ACC112 (cell line): Measurements from ENCODE around the gene FAM177B.

Source experiments
- H2AFZ ChIP-seq: fragments of 200-600 bp; sonication (generic); one replicate; pipeline ENCODE4 v1.6.0; 2017; ENCODE audit warnings: antibody characterized with exemption, low read length; ENCODE audit not compliant: unreplicated experiment
- H3K27ac ChIP-seq: fragments of 200-600 bp; sonication (generic); 2 replicates; pipeline ENCODE4 v1.5.1; 2014; ENCODE audit warnings: low read depth, mild to moderate bottlenecking, antibody characterized with exemption, low read length, moderate library complexity
- H3K27me3 ChIP-seq: fragments of 200-600 bp; sonication (generic); 2 replicates; pipeline ENCODE4 v1.6.1; 2014; ENCODE audit warnings: mild to moderate bottlenecking, antibody characterized with exemption, low read length, moderate library complexity, mixed read lengths; ENCODE audit not compliant: insufficient read depth
- H3K36me3 ChIP-seq: fragments of 200-600 bp; sonication (generic); 2 replicates; pipeline ENCODE4 v1.6.1; 2016; ENCODE audit warnings: mild to moderate bottlenecking, antibody characterized with exemption, low read length, moderate library complexity, mixed read lengths; ENCODE audit not compliant: insufficient read depth
- H3K4me1 ChIP-seq: fragments of 200-600 bp; sonication (generic); one replicate; pipeline ENCODE4 v1.6.1; 2016; ENCODE audit warnings: low read length, mixed read lengths; ENCODE audit not compliant: insufficient read depth, unreplicated experiment, control insufficient read depth
- H3K4me3 ChIP-seq: fragments of 200-600 bp; sonication (generic); 2 replicates; pipeline ENCODE4 v1.5.1; 2014; ENCODE audit warnings: mild to moderate bottlenecking, low read depth, low read length
- H3K79me2 ChIP-seq: fragments of 200-600 bp; sonication (generic); one replicate; pipeline ENCODE4 v1.6.0; 2016; ENCODE audit warnings: low read length; ENCODE audit not compliant: control insufficient read depth, unreplicated experiment, insufficient read depth

Gene FAM177B

GRCh38 chr1:222784916-222785315, 47.9 kb downstream of the FAM177B start:
- H3K79me2 ChIP-seq = no peaks in the 10 kb centered on the region
- H2AFZ ChIP-seq = no peak overlapping the region
- H3K4me1 ChIP-seq = peaks cover 22% of the 10 kb centered on the region
- H3K4me3 ChIP-seq = no peak overlapping the region
- H3K36me3 ChIP-seq = no peaks in the 10 kb centered on the region
- no peak overlapping the region for H3K27ac ChIP-seq
- 0 out of 2 replicates have a peak, but pooled peaks cover 3% of the 10 kb centered on the region for H3K27me3 ChIP-seq

DNA sequence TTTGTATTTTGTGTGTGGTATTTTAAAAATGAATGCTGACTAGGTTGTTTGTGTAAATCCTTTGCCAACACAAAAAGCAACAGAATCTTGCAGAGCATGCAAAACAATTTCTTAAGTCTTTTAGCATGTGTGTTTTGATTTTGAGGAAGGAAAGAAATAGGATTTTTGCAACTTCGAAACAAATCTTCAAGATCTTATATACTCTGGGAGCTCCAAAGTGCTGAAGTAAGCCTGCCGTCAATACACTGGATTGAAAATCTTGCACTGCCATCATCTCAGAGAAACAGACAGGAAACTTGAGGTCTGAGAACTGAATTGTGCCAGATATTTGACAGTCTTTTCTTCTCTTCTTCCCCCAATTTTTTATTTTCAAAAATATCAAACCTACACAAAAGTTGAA, 48.5 kb downstream of the FAM177B start:
- no peak overlapping the region for H3K27ac ChIP-seq
- H3K36me3 ChIP-seq = no peaks in the 10 kb centered on the region
- no peak overlapping the region for H2AFZ ChIP-seq
- H3K4me1 ChIP-seq = peaks cover 22% of the 10 kb centered on the region
- no peaks in the 10 kb centered on the region for H3K79me2 ChIP-seq
- 0 out of 2 replicates have a peak, but pooled peaks cover 3% of the 10 kb centered on the region for H3K27me3 ChIP-seq
- H3K4me3 ChIP-seq = no peak overlapping the region

GRCh38 chr1:222786121-222786520, 49.1 kb downstream of the FAM177B start:
- H3K36me3 ChIP-seq = no peaks in the 10 kb centered on the region
- peaks cover 28% of the 10 kb centered on the region for H3K4me1 ChIP-seq
- no peak overlapping the region for H2AFZ ChIP-seq
- H3K4me3 ChIP-seq = no peak overlapping the region
- 0 out of 2 replicates have a peak, but pooled peaks cover 3% of the 10 kb centered on the region for H3K27me3 ChIP-seq
- H3K79me2 ChIP-seq = no peaks in the 10 kb centered on the region
- H3K27ac ChIP-seq = no peak overlapping the region

DNA sequence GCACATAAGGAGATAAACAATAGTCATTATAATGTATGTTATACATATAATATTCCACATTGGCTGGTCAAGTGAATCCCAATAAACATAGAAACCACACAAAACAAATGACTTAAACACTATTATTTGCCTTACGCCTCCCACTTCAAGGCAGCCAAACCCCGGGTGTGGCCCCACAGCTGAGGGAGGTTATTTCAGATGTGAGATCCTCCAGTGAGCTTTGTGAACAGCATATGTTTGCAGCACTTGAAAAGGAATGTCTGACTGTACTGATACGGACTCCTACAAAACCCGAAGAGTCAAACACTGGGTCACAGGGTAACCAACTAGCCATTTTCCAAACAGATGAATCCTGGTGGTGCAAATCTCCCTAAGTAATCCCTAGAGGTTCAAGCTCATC, 50.7 kb downstream of the FAM177B start:
- H3K27me3 ChIP-seq = 0 out of 2 replicates have a peak, but pooled peaks cover 3% of the 10 kb centered on the region
- H3K27ac ChIP-seq = no peak overlapping the region
- no peak overlapping the region for H3K4me3 ChIP-seq
- no peak overlapping the region for H2AFZ ChIP-seq
- no peaks in the 10 kb centered on the region for H3K79me2 ChIP-seq
- H3K4me1 ChIP-seq = peaks cover 33% of the 10 kb centered on the region
- no peaks in the 10 kb centered on the region for H3K36me3 ChIP-seq

DNA sequence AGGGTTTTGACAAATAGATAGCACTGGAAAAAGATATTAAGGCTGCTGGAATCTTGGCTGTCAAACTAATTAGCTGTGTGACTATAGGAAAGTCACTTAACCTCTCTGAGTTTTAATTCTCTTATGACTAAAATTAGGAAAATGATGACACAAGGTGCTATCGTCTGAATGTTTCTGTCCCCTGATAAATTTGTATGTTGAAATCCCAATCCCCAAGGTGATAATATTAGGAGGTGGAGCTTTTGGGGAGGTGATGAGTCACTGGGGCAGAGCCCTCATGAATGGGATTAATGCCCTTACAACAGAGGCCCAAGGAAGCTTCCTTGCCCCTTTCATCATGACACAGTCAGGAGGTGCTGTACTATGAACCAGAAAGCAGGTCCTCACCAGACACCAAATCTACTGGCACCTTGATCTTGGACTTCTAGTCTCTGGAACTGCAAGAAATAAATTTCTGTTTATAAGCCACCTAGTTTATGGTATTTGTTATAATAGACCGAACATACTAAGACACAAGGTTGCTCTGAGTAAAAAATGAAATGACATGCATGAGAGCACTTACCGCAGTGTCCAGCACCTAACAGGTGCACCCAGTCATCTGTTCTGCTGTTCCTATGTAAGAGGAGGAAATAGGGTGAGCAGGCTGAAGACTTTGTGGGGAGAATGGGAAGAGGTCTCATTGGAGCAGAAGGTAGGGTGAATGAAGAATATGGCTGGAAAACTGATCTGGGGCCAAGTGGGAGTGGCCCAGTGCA, 51.6 kb downstream of the FAM177B start:
- H2AFZ ChIP-seq = no peak overlapping the region
- no peaks in the 10 kb centered on the region for H3K79me2 ChIP-seq
- H3K36me3 ChIP-seq = no peaks in the 10 kb centered on the region
- no peaks in the 10 kb centered on the region for H3K27me3 ChIP-seq
- H3K27ac ChIP-seq = no peak overlapping the region
- H3K4me1 ChIP-seq = peaks cover 33% of the 10 kb centered on the region
- H3K4me3 ChIP-seq = no peak overlapping the region

DNA sequence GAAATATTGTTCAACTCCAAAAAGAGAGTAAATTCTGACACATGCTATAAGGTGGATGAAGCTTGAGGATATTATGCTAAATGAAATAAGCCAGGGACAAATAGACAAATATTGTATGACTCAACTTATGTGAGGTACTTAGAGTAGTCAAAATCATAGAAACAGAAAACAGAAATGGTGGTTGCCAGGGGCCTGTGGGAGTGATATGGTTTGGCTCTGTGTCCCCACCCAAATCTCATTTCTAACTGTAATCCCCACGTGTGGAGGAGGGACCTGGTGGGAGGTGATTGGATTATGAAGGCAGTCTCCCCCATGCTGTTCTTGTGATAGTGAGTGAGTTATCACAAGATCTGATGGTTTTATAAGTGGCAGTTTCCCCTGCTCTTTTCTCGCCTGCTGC, 53.1 kb downstream of the FAM177B start:
- Histone ChIP-seq H3K27ac (no peak overlapping the region), H3K4me1 (peaks cover 20% of the 10 kb centered on the region), H2AFZ (no peak overlapping the region), H3K79me2 (no peaks in the 10 kb centered on the region), H3K4me3 (no peak overlapping the region), H3K36me3 (no peaks in the 10 kb centered on the region), H3K27me3 (no peaks in the 10 kb centered on the region)

DNA sequence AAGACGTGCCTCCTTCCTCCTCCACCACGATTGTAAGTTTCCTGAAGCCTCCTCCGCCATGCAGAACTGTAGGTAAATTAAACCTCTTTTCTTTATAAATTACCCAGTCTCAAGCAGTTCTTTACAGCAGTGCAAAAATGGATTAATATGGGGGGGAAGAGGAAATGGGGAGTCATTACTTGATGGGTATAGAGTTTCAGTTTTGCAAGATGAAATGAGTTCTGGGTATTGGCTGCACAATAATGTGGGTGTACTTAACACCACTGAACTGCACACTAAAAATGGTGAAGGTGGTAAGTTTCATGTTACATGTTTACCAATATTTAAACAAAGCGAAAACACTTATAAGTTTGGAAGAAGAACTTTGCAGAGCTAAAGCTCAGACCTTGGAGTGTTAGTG, 53.5 kb downstream of the FAM177B start:
- Histone ChIP-seq H3K4me1 (peaks cover 15% of the 10 kb centered on the region), H3K4me3 (no peak overlapping the region), H3K36me3 (no peaks in the 10 kb centered on the region), H3K27me3 (no peaks in the 10 kb centered on the region), H3K79me2 (no peaks in the 10 kb centered on the region), H2AFZ (no peak overlapping the region), H3K27ac (no peak overlapping the region)

DNA sequence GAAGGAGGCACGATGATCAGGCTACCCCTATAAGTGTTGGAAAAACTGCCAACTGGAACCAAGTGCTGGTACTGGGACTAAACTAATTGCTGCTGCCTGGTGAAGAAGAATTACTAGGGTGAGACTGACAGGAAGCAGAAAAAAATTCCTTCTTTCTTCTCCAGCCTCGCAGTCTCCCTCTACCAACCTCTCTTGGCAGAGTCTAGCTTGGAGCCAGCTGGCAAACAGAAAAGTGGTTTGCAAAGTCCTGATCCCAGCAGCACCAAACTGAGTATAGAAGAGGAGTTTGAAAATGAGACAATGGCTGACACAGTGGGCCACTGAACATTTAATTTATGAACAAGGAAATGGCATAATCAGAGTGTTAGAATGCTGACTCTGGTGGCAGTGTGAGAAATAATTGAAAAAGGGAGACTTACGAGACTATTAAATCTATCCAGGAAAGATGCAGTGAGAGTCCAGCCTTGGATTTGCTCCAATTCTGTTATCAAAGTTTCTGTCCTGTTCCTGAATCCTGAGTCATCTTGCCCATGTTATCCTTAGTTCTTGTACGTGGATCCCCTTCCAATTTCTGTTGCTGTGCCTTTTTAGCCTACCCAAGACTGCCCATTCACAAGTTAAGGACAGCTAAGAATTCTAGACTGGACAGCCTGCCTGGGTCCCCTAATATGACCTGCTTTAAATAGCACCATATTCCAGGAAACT, 54.2 kb downstream of the FAM177B start:
- H2AFZ ChIP-seq = peak overlapping the region; percentile 22
- H3K79me2 ChIP-seq = no peaks in the 10 kb centered on the region
- no peaks in the 10 kb centered on the region for H3K36me3 ChIP-seq
- H3K4me1 ChIP-seq = peaks cover 11% of the 10 kb centered on the region
- peak overlapping the region; percentile 43; the same call in 1 of the 2 replicates for H3K27ac ChIP-seq
- no peaks in the 10 kb centered on the region for H3K27me3 ChIP-seq
- no peak overlapping the region for H3K4me3 ChIP-seq

DNA sequence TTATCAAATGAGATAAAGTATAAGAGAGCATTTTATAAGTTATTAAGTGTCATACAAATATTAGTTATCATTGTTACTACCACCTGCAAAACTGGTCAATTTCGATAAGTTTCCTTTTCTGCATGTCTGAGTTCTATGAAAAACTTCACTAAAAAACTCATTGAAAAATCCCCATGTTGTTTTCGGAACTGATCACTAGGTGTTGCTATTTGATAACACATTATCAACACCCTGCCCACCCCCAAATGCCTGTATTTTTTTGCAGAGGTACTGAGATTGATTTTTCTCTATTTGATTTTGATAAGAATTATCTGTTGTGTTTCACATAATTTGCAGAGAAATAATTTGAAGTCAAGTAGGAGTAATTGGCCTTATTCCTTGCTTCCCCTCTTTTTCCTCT, 55.7 kb downstream of the FAM177B start:
- Histone ChIP-seq H3K79me2 (no peaks in the 10 kb centered on the region), H3K4me1 (peaks cover 11% of the 10 kb centered on the region), H3K4me3 (no peak overlapping the region), H3K36me3 (no peaks in the 10 kb centered on the region), H2AFZ (no peak overlapping the region), H3K27ac (no peak overlapping the region), H3K27me3 (no peaks in the 10 kb centered on the region)

DNA sequence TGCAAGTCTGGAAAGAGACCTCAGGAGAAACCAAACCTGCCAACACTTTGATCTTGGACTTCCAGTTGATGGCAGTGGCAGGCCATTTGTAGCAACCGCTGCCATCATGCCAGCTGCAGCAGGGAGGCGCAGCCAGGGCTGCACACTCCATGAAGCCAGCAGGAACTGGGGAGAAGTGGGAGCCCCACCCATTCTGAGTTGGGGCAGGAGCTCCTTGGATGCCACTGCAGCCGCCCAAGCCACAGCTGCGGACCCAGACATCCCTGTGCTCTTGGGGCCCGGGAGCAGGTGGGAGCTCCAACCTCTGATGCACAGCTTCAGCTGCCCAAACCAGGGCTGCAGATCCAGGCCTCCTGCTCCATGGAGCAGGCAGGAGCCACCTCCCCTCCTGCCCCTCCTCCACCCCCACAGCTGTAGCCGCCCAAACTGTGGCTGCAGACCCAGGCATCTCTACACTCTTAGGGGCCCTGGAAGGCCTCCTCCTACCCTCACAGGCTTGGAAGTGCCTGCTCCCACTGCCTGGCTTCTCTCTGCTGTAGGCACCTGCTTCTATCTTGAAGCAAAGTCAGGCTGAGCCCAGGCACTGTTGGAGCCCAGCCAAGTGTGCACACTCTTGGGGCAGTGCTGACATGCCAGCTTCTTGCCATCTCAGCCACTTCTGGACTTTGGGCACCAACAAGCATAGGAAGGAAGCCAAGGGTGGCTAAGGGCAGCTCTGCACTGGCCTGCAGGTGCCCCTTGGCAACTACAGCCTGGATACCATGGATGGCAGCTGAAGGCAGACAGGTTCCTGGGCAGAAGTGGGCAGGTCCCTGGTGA, 57.9 kb downstream of the FAM177B start:
- no peak overlapping the region for H2AFZ ChIP-seq
- H3K27ac ChIP-seq = no peak overlapping the region
- H3K36me3 ChIP-seq = no peaks in the 10 kb centered on the region
- no peak overlapping the region for H3K4me3 ChIP-seq
- no peaks in the 10 kb centered on the region for H3K27me3 ChIP-seq
- H3K4me1 ChIP-seq = peaks cover 11% of the 10 kb centered on the region
- no peaks in the 10 kb centered on the region for H3K79me2 ChIP-seq
